ENCODE measurements around the gene DTWD2.
"Not testable (repeated sequence)": the region's sequence is repeated elsewhere in the genome, so short reads cannot be mapped to it uniquely, and the experiment has no call there.

DTWD2 gene

GRCh38 chr5:118953652-118954005 is 34.7 kb downstream of the DTWD2 start:
- TF ChIP-seq EZH2phosphoT487 (conservative IDR thresholded peaks at IDR 0.05; ENCODE audit: low read length) = no peak
- no peak for TF ChIP-seq CTCF (IDR thresholded peaks at IDR 0.05; ENCODE audit: insufficient read depth, low read length, poor library complexity, severe bottlenecking)
- no peak overlapping the region for H3K4me3 ChIP-seq (ENCODE audit: insufficient read depth, low read length, poor library complexity, severe bottlenecking)
- H3K27ac ChIP-seq (ENCODE audit: low read depth, low read length) = no peak overlapping the region
- no peaks in the 10 kb centered on the region for H3F3A ChIP-seq (ENCODE audit: insufficient read depth)
- no peaks in the 10 kb centered on the region for H3K79me2 ChIP-seq (ENCODE audit: insufficient read depth, low read length)
- no peaks in the 10 kb centered on the region for H3K27me3 ChIP-seq (ENCODE audit: low read length)
- H3K9me2 ChIP-seq (replicated peaks; ENCODE audit: insufficient read depth, low read length) = no peaks in the 10 kb centered on the region
- H3K9me3 ChIP-seq (ENCODE audit: insufficient read depth, low read length) = no peaks in the 10 kb centered on the region
- no peak overlapping the region for H3K4me2 ChIP-seq (ENCODE audit: low read depth, low read length, poor library complexity, severe bottlenecking)
- no peak overlapping the region for H2AFZ ChIP-seq (ENCODE audit: low read depth, low read length, severe bottlenecking)
- H3K36me3 ChIP-seq (ENCODE audit: low read length) = no peaks in the 10 kb centered on the region
- peaks cover 7% of the 10 kb centered on the region; the same call in 1 of the 2 replicates for H4K20me1 ChIP-seq (ENCODE audit: low read depth, low read length)
- H3K9ac ChIP-seq (ENCODE audit: low read length) = no peak overlapping the region

- Histone ChIP-seq H3K36me3 (ENCODE audit: low read length) (no peaks in the 10 kb centered on the region), H3F3A (ENCODE audit: insufficient read depth) (no peaks in the 10 kb centered on the region), H4K20me1 (ENCODE audit: low read depth, low read length) (peaks cover 7% of the 10 kb centered on the region; the same call in 1 of the 2 replicates), H3K9me2 (replicated peaks; ENCODE audit: insufficient read depth, low read length) (no peaks in the 10 kb centered on the region), H3K9me3 (ENCODE audit: insufficient read depth, low read length) (no peaks in the 10 kb centered on the region), H2AFZ (ENCODE audit: low read depth, low read length, severe bottlenecking) (no peak overlapping the region), H3K9ac (ENCODE audit: low read length) (no peak overlapping the region), H3K27ac (ENCODE audit: low read depth, low read length) (no peak overlapping the region), H3K79me2 (ENCODE audit: insufficient read depth, low read length) (no peaks in the 10 kb centered on the region), H3K4me2 (ENCODE audit: low read depth, low read length, poor library complexity, severe bottlenecking) (no peak overlapping the region), H3K27me3 (ENCODE audit: low read length) (no peaks in the 10 kb centered on the region), H3K4me3 (ENCODE audit: insufficient read depth, low read length, poor library complexity, severe bottlenecking) (no peak overlapping the region)
- TF ChIP-seq EZH2phosphoT487 (conservative IDR thresholded peaks at IDR 0.05; ENCODE audit: low read length) = no peak
- no peak for TF ChIP-seq CTCF (IDR thresholded peaks at IDR 0.05; ENCODE audit: insufficient read depth, low read length, poor library complexity, severe bottlenecking)
Observed at GRCh38 chr5:118952992-118953651, 35.2 kb downstream of the DTWD2 start.

GRCh38 chr5:118952306-118952705 is 36.0 kb downstream of the DTWD2 start:
- H3K27ac ChIP-seq (ENCODE audit: low read depth, low read length); H3K9ac ChIP-seq (ENCODE audit: low read length); H3K36me3 ChIP-seq (ENCODE audit: low read length); H3K9me2 ChIP-seq (replicated peaks; ENCODE audit: insufficient read depth, low read length); H3K4me2 ChIP-seq (ENCODE audit: low read depth, low read length, poor library complexity, severe bottlenecking); H3F3A ChIP-seq (ENCODE audit: insufficient read depth); H2AFZ ChIP-seq (ENCODE audit: low read depth, low read length, severe bottlenecking); H3K9me3 ChIP-seq (ENCODE audit: insufficient read depth, low read length); H3K79me2 ChIP-seq (ENCODE audit: insufficient read depth, low read length); H3K4me3 ChIP-seq (ENCODE audit: insufficient read depth, low read length, poor library complexity, severe bottlenecking); H3K27me3 ChIP-seq (ENCODE audit: low read length); H4K20me1 ChIP-seq (ENCODE audit: low read depth, low read length): not testable (repeated sequence)

- not testable (repeated sequence) for H3K27me3 ChIP-seq (ENCODE audit: low read length); H3K4me3 ChIP-seq (ENCODE audit: insufficient read depth, low read length, poor library complexity, severe bottlenecking); H3K27ac ChIP-seq (ENCODE audit: low read depth, low read length); H3K4me2 ChIP-seq (ENCODE audit: low read depth, low read length, poor library complexity, severe bottlenecking); H4K20me1 ChIP-seq (ENCODE audit: low read depth, low read length); H3K79me2 ChIP-seq (ENCODE audit: insufficient read depth, low read length); H3F3A ChIP-seq (ENCODE audit: insufficient read depth); H2AFZ ChIP-seq (ENCODE audit: low read depth, low read length, severe bottlenecking); H3K9me2 ChIP-seq (replicated peaks; ENCODE audit: insufficient read depth, low read length); H3K36me3 ChIP-seq (ENCODE audit: low read length); H3K9ac ChIP-seq (ENCODE audit: low read length); H3K9me3 ChIP-seq (ENCODE audit: insufficient read depth, low read length)
Observed at GRCh38 chr5:118950354-118950753, 38.0 kb downstream of the DTWD2 start.

Data from SU-DHL-6 (cell line).